Measurements from ENCODE around the gene IQCH. TPM values are rescaled to one million over a fixed set of nuclear protein-coding genes. Genes with fewer than 3 reads are reported as not detected.

Gene IQCH
- polyA plus RNA-seq, 1 donor (not counting 4 experiments of a cell fraction or from before 2014, with no cell fraction given): 2.6 TPM

- dilution Hi-C loops (cut with MboI; ENCODE audit: extremely low pct_ligation_motif_present, low sequenced_read_pairs): no loop called here
- no peaks in the 10 kb centered on the region for H3K79me2 ChIP-seq (ENCODE audit: control insufficient read depth, insufficient read depth, low read length)
- H3K4me3 ChIP-seq (ENCODE audit: control insufficient read depth in 2 of 3, extremely low read depth in 1 of 3, insufficient read depth in 2 of 3, low read depth in 1 of 3, low read length in 3 of 3): no peak overlapping the region
- H4K20me1 ChIP-seq (ENCODE audit: control insufficient read depth, extremely low read depth, insufficient read depth, low read length): no peaks in the 10 kb centered on the region
- H3K9me1 ChIP-seq (ENCODE audit: control insufficient read depth, extremely low read depth, insufficient read depth, low read length): no peaks in the 10 kb centered on the region
- no peaks in the 10 kb centered on the region for H3K27me3 ChIP-seq (ENCODE audit: control insufficient read depth, extremely low read depth, insufficient read depth, low read length)
- FAIRE-seq (no peak), DNase-seq (ENCODE audit: low read depth, low spot score) (no peak)
- H2AFZ ChIP-seq (ENCODE audit: control insufficient read depth, low read length): no peak overlapping the region
- TF ChIP-seq CTCF (optimal IDR thresholded peaks at IDR 0.05 in 1 of 3, IDR thresholded peaks at IDR 0.05 in 1 of 3, conservative IDR thresholded peaks at IDR 0.05 in 1 of 3; ENCODE audit: extremely low read depth in 1 of 3, insufficient read depth in 2 of 3, low read length in 3 of 3): no peak
- TF ChIP-seq EZH2 (IDR thresholded peaks at IDR 0.05; ENCODE audit: low read length): no peak
- H3K9me3 ChIP-seq (ENCODE audit: control insufficient read depth, low read depth, low read length): no peaks in the 10 kb centered on the region
- no peaks in the 10 kb centered on the region for H3K36me3 ChIP-seq (ENCODE audit: control insufficient read depth in 2 of 2, extremely low read depth in 1 of 2, insufficient read depth in 2 of 2, low read length in 2 of 2)
- H3K4me1 ChIP-seq (ENCODE audit: control insufficient read depth, extremely low read depth, insufficient read depth, low read length): no peaks in the 10 kb centered on the region
- no peak overlapping the region for H3K9ac ChIP-seq (ENCODE audit: control insufficient read depth, extremely low read depth, insufficient read depth, low read length)
- H3K4me2 ChIP-seq (ENCODE audit: control insufficient read depth, extremely low read depth, insufficient read depth, low read depth, low read length): no peak overlapping the region
- no peak overlapping the region for H3K27ac ChIP-seq (ENCODE audit: control insufficient read depth, insufficient read depth, low read length)
These were observed 12.9 kb downstream of the IQCH start for GRCh38 chr15:67267440-67267839.

DNA sequence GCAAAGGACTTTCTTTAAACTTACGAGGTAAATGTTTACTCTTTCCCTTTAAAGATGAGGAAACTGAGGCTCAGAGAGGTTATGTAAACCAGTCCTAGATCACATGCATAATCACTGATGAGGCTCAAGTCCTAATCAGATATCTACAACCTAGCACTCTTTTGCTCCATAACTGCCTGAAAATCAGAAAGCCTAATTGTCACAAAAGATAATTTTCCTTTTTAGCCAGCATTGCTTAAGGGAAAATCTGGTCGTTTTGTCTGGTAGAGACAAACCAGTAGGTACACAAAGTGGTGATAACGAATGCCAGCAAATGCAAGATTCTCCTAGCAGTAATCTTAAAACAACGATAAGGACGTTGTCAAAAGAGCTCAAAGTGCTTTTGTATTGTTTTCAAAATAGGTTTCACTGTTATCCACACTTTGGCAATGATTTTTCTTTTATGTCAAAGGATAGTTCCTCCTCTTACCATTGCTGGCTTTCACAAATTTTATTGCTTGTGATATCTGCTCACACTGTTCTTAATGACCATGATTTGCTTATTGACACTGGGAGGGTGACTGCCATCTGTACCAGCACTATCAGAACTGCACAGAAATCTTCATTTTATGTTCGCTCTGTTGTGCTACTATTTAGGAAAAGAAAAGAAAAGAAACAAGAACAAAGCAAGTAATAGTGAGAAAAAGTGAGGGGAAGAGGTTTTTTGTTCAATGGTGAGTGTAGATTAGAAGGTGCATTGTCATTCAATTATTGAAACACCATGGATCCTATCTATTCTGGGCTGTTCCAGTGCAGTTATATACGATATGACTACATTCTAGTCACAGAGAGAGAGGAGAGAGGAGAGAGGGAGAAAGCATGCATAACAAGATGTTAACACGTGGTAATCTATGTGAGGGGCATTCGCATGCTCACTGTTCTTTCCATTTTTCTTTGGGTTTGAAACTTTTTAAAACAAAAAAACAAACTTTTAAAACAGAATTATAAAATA lies 13.7 kb downstream of the IQCH start:
- dilution Hi-C loops (cut with MboI; ENCODE audit: extremely low pct_ligation_motif_present, low sequenced_read_pairs): no loop called here
- Histone ChIP-seq H2AFZ (ENCODE audit: control insufficient read depth, low read length) (no peak overlapping the region), H4K20me1 (ENCODE audit: control insufficient read depth, extremely low read depth, insufficient read depth, low read length) (no peaks in the 10 kb centered on the region), H3K79me2 (ENCODE audit: control insufficient read depth, insufficient read depth, low read length) (no peaks in the 10 kb centered on the region), H3K9me1 (ENCODE audit: control insufficient read depth, extremely low read depth, insufficient read depth, low read length) (no peaks in the 10 kb centered on the region), H3K36me3 (ENCODE audit: control insufficient read depth in 2 of 2, extremely low read depth in 1 of 2, insufficient read depth in 2 of 2, low read length in 2 of 2) (no peaks in the 10 kb centered on the region), H3K9ac (ENCODE audit: control insufficient read depth, extremely low read depth, insufficient read depth, low read length) (no peak overlapping the region), H3K4me3 (ENCODE audit: control insufficient read depth in 2 of 3, extremely low read depth in 1 of 3, insufficient read depth in 2 of 3, low read depth in 1 of 3, low read length in 3 of 3) (no peak overlapping the region), H3K4me1 (ENCODE audit: control insufficient read depth, extremely low read depth, insufficient read depth, low read length) (no peaks in the 10 kb centered on the region), H3K27me3 (ENCODE audit: control insufficient read depth, extremely low read depth, insufficient read depth, low read length) (no peaks in the 10 kb centered on the region), H3K27ac (ENCODE audit: control insufficient read depth, insufficient read depth, low read length) (no peak overlapping the region), H3K4me2 (ENCODE audit: control insufficient read depth, extremely low read depth, insufficient read depth, low read depth, low read length) (no peak overlapping the region), H3K9me3 (ENCODE audit: control insufficient read depth, low read depth, low read length) (no peaks in the 10 kb centered on the region)
- FAIRE-seq (peak; percentile 75), DNase-seq (ENCODE audit: low read depth, low spot score) (no peak)
- TF ChIP-seq EZH2 (IDR thresholded peaks at IDR 0.05; ENCODE audit: low read length) (no peak), CTCF (optimal IDR thresholded peaks at IDR 0.05 in 1 of 3, IDR thresholded peaks at IDR 0.05 in 1 of 3, conservative IDR thresholded peaks at IDR 0.05 in 1 of 3; ENCODE audit: extremely low read depth in 1 of 3, insufficient read depth in 2 of 3, low read length in 3 of 3) (no peak)
